HG02798 (cell line): ENCODE results near the gene GPR87.

Experiments used
- ATAC-seq: cut with Tn5 transposase; IDR thresholded peaks from one replicate; pipeline ENCODE4 v1.9.1; 2021; ENCODE audit warnings: mild to moderate bottlenecking; ENCODE audit not compliant: unreplicated experiment, poor library complexity

Gene GPR87

DNA sequence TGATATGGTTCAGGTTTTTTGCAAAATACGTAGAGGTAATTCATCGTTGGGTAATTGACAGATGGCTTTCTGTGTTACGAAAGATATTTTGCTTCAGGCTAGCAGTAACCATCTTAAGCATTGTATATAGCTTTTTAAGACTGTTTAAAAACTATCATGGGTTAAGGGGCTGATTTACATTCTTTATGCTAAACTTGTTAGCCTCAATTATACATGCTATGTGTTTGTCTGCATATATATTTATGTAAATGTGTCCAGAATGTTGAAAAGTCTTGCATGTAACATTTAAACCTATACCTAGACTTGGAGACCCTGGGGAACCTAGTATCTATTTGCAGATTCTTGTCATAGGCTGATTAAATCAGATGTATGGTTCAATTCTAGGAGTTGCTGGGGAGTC lies 27.2 kb downstream of the GPR87 start:
- no peak for ATAC-seq

DNA sequence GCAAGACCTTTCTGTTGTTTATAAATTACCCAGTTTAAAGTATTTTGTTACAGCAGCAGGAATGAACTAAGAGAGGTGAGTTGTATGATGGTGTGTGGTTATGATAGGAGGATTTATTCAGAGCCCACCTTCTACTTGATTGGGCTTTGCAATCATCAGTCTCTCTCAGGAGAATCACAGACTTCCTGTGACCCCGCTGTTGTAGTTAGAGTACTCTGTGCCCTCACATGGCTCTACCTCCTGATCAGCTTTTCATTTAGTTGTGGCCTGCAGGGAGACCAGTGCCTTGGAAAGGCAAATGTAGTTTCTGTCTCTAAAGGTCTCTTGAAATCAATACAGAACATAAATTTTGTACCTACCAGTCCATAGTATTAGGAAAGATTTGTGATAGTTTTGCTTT lies 30.7 kb downstream of the GPR87 start:
- ATAC-seq, result no peak

DNA sequence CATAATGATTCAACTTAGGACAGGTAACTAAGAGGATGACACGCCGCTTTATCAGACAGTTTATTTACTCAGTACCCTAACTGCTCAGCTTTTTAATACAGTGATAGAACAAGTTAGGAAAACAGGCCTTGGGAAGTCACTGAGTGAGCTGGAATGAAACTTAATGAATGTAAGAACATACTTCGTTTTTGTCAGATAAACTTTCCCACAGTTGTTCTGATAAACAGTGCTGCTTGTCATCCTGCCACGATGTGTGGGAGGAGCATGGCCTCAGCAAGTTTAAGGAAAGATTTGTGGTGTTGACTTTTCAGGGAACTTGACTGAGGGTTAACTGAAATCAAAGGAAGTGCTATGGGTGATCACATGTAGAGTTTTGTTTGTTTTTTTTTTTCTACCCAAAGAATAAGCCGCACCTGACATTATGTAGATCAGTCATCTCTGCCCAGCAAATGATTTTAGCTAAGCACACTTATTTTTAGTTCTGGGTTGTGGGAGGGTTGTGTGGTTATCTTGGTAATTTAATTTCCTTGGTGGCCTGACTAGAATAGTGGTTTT lies 32.6 kb downstream of the GPR87 start:
- no peak for ATAC-seq

- ATAC-seq, result no peak
Observed at GRCh38 chr3:151283387-151283786, 33.2 kb downstream of the GPR87 start.

GRCh38 chr3:151282921-151283320 lies 33.7 kb downstream of the GPR87 start:
- ATAC-seq, result peak; percentile 60

GRCh38 chr3:151281671-151282324 lies 34.8 kb downstream of the GPR87 start:
- ATAC-seq, result no peak

DNA sequence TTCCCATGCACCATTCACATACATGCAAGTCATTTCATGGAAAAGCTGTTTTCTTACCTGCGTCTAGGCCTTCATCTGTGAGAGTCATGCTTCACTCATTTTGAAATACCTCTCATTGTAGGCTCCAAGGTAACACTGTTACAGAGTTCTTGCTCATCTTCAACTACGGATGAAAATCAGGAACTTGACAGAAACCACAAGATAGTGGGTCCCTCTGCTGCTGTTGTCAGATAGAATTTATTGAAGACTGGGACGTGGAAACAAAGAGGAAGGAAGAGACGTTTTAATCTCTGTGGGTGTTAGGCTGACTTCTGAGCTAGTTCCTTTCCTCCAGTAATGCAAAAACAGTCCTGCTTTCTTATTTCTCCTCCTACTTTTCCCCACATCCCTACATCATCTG lies 38.4 kb downstream of the GPR87 start, which contains the start of gene P2RY14:
TSS of gene P2RY14 (minus strand) at position 313 of the 400 bp plus-strand sequence. CDS start 64,226 bp downstream, outside the sequence.
- ATAC-seq, result no peak

DNA sequence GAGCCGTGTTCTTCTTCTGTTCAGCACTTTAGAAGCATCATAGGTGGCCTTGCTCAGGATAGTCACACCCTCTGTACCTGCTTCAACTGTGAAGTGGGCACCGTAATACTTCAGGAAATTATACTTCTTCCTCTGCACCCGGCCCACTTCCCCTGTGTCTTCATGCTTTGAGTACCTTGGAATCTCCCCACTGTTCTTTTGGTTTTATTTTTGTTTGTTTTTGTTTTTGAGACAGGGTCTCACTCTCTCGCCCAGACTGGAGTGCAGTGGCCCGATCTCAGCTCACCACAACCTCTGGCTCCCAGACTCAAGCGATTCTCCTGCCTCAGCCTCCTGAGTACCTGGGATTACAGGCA lies 40.0 kb downstream of the GPR87 start:
- peak; percentile 56 for ATAC-seq

- ATAC-seq, result peak; percentile 29
Observed at GRCh38 chr3:151276038-151276686, 40.5 kb downstream of the GPR87 start.

DNA sequence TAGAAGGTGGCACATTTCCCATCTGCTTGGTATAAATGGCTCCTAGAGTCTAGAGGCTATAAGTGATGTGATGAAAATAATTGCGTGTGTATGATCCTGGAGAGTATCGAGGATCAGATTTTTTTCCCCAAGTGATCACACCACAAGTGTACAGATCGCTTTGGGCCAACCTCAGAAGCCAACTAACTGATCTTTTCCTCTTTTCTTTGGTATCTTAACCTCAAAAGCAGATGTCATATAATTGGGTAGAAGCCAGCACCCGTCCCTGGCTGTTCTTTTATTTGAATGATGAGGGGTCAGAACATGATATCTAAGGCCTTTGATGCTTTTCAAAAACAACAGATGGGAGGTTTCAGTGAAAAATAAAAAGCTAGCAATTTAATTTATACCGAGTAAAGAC lies 41.5 kb downstream of the GPR87 start:
- ATAC-seq, result no peak

DNA sequence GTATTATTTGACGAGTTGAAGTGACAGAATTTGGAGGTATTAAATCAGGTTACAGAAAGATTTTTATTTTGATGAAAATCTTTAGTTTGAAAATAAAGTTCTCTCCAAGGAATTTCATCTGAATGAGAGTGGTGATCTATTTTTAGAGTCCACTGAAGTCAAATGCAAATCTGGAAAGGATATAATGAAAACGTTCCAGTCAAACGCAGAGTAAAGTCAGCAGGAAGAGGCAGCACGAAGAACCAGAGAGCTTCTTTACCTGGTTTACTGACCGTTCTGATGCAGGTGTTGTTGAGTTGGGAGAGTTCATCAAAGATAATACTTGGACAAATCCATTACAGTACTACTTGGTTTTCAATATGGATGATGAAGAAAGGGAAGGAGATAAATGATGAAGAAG lies 47.0 kb downstream of the GPR87 start:
- no peak for ATAC-seq

GRCh38 chr3:151268267-151269235 lies 48.1 kb downstream of the GPR87 start:
- ATAC-seq, result peak; percentile 36

- ATAC-seq, result no peak
Observed at GRCh38 chr3:151267066-151267465, 49.6 kb downstream of the GPR87 start.

GRCh38 chr3:151265866-151266265 lies 50.8 kb downstream of the GPR87 start:
- peak; percentile 99 for ATAC-seq

GRCh38 chr3:151265166-151265565 lies 51.5 kb downstream of the GPR87 start:
- ATAC-seq, result no peak

GRCh38 chr3:151264605-151265004 lies 52.0 kb downstream of the GPR87 start:
- ATAC-seq, result no peak

- ATAC-seq, result no peak
Observed at GRCh38 chr3:151262871-151263525, 53.6 kb downstream of the GPR87 start.

DNA sequence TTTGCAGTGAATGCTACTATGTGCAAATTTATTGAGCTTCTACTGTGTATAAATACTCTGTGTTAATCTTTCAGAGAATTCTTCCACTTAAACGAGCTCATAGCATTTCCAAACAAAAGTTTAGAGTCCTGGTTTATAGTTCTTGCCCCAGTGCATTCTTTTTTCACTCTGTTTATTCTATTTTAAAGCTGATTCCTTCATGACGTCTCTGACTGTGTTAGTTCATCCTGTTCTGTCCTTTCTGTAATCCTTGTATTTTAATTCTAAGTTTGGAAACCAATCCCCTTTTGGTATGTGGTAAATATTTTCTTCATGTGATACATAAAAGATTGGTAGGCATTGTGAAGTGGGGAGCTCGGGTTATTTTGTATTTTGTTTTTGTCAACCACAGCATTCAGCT lies 57.0 kb downstream of the GPR87 start:
- no peak for ATAC-seq

DNA sequence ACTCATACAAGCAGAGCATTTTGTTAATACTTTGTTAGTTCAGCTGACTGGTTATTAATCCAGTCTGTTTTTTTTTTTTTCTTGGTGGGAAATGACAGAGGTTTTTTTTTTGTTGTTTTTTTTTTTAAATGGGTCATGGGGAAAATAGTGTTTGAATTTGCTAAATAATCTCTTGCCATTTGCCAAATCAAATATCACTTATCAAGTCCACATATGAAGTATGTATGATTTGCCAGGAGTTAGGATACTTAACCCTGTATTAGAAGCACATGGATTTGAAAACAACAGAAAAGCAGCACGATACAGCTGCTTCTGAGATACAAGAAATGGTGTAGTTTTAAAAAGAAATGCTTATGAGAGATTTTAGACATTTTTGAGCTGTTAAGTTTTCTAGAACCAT lies 59.9 kb downstream of the GPR87 start:
- ATAC-seq, result no peak

DNA sequence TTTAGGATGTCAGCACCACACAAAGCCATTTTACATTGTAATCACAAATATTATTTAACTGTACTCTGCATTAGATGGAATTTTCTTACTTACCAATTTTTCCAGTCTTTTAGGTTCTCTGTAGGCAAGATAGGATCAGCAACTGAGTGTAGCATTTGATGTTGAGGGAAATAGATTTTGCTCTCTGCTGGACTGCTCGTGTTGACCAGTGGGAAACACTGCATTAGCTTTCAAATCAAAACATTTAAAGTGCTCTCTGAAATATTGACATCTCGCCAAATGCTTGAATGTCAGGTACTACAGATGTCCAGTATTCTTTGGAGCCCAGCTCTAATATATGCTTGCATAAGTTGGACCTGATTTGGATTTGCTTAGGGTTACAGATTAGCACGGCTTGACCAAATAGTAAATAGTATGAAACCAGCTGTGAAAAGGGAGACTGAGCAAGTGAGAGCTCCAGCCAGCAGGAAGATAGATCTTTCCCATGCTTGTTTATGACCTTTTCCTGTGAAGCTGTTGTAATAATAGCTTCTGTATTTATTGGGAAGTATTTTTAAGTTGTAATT lies 67.8 kb downstream of the GPR87 start:
- ATAC-seq, result no peak
